Tibial nerve (tissue), 4 donors: ENCODE measurements around the gene TRIM24. TPM values are rescaled to one million over a fixed set of nuclear protein-coding genes. Genes with fewer than 3 reads are reported as not detected.

ENCODE experiments used
- DNase-seq, 2 donors: peaks; one replicate each; pipeline ENCODE4 v3.0.0-alpha.2; 2019; ENCODE audit warnings: low spot score in 2 of 2
- H3K27ac ChIP-seq, 4 donors: fragments of 200-600 bp; sonication (generic) in 3 of 4; one replicate each; pipeline ENCODE4 v1.5.1; 2017 to 2019; ENCODE audit warnings: mild to moderate bottlenecking in 1 of 4
- H3K27me3 ChIP-seq, 2 donors: fragments of 200-600 bp; sonication (generic) in 1 of 2; one replicate each; pipeline versions ENCODE4 v1.5.1 to v1.6.0; 2017 to 2019
- H3K36me3 ChIP-seq, 3 donors: fragments of 200-600 bp; sonication (generic); one replicate each; pipeline ENCODE4 v1.5.1; 2018 to 2019
- H3K4me1 ChIP-seq, 4 donors: fragments of 200-600 bp; sonication (generic) in 3 of 4; one replicate each; pipeline ENCODE4 v1.5.1; 2017 to 2019
- H3K4me3 ChIP-seq, 4 donors: fragments of 200-600 bp; sonication (generic) in 3 of 4; one replicate each; pipeline ENCODE4 v1.5.1; 2017 to 2019; ENCODE audit warnings: mild to moderate bottlenecking in 1 of 4, moderate library complexity in 1 of 4
- H3K9me3 ChIP-seq, 4 donors: fragments of 200-600 bp; sonication (generic) in 3 of 4; one replicate each; pipeline ENCODE4 v1.5.1; 2017 to 2019
- CTCF ChIP-seq, 5 experiments: fragments of 200-600 bp in 3 of 5; fragments of 450-650 bp in 2 of 5; sonication (generic) in 3 of 5; IDR thresholded peaks; one replicate each; pipeline ENCODE4 v1.5.1; 2016 to 2019; ENCODE audit warnings: antibody characterized with exemption in 5 of 5, mild to moderate bottlenecking in 3 of 5, moderate library complexity in 2 of 5
- EP300 ChIP-seq, 2 donors: sonication (generic); formaldehyde crosslinking; IDR thresholded peaks; one replicate each; pipeline ENCODE4 v1.6.1; 2017; ENCODE audit warnings: antibody characterized with exemption in 2 of 2, mild to moderate bottlenecking in 1 of 2
- POLR2A ChIP-seq, 2 donors: fragments of 450-650 bp; IDR thresholded peaks; one replicate each; pipeline ENCODE4 v1.6.1; 2017; ENCODE audit warnings: antibody characterized with exemption in 2 of 2, mild to moderate bottlenecking in 2 of 2, moderate library complexity in 2 of 2
- WGBS, 2 donors: methylation state at CpG; one replicate each; pipeline ENCODE4 v1.1.5; 2018; 5-methylcytosine and 5-hydroxymethylcytosine counted together
- total RNA-seq, 4 donors: library from RNA; depleted of rRNA; stranded (reverse); fragments of >200 nt; gene quantifications; one replicate each; pipeline ENCODE4 v1.1.0, GENCODE V29; 2016

Gene TRIM24
- total RNA-seq, 4 donors from 2014 or later, result 15.9 to 20.5 (median 17.7) TPM

- TF ChIP-seq POLR2A (IDR thresholded peaks at IDR 0.05) (no peak), EP300 (IDR thresholded peaks at IDR 0.05) (no peak), CTCF (IDR thresholded peaks at IDR 0.05) (no peak)
- Histone ChIP-seq H3K27me3 (no peaks in the 10 kb centered on the region), H3K4me1 (no peaks in the 10 kb centered on the region), H3K36me3 (no peaks in the 10 kb centered on the region), H3K4me3 (no peak overlapping the region), H3K27ac (no peak overlapping the region), H3K9me3 (no peaks in the 10 kb centered on the region)
- no peak for DNase-seq
- 93 to 95% methylated on average over 6 of the region's 6 CpGs for WGBS, 2 donors
Observed at GRCh38 chr7:138616085-138616484, 156.0 kb downstream of the TRIM24 start.

DNA sequence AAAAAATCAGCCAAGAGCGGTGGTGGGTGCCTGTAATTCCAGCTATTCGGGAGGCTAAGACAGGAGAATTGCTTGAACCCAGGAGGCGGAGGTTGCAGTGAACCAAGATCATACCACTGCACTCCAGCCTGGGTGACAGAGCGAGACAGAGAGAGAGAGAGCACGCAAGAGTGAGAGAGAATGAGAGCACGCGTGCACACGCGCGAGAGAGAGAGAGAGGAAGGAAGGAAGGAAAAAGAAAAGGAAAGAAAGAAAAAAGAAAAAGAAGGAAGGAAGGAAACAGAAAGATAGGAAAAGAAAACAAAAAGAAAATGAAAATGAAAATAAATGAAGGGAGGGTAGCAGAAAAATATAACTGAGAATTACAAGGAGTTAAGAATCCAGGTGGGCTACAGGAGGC, 158.4 kb downstream of the TRIM24 start:
- H3K27me3 ChIP-seq, result no peaks in the 10 kb centered on the region
- no peak for TF ChIP-seq POLR2A (IDR thresholded peaks at IDR 0.05)
- TF ChIP-seq EP300 (IDR thresholded peaks at IDR 0.05), result no peak
- TF ChIP-seq CTCF (IDR thresholded peaks at IDR 0.05), result no peak
- H3K4me3 ChIP-seq, result no peak overlapping the region
- H3K4me1 ChIP-seq, result no peaks in the 10 kb centered on the region
- 92 to 95% methylated on average over 10 of the region's 10 CpGs for WGBS, 2 donors
- H3K9me3 ChIP-seq, result no peaks in the 10 kb centered on the region
- H3K36me3 ChIP-seq, result no peaks in the 10 kb centered on the region
- DNase-seq, result no peak
- no peak overlapping the region for H3K27ac ChIP-seq

GRCh38 chr7:138618933-138619332, 158.9 kb downstream of the TRIM24 start:
- Histone ChIP-seq H3K27me3 (no peaks in the 10 kb centered on the region), H3K36me3 (no peaks in the 10 kb centered on the region), H3K9me3 (no peaks in the 10 kb centered on the region), H3K4me1 (no peaks in the 10 kb centered on the region), H3K27ac (no peak overlapping the region), H3K4me3 (no peak overlapping the region)
- DNase-seq, result no peak
- no peak for TF ChIP-seq POLR2A (IDR thresholded peaks at IDR 0.05)
- TF ChIP-seq CTCF (IDR thresholded peaks at IDR 0.05), result no peak
- TF ChIP-seq EP300 (IDR thresholded peaks at IDR 0.05), result no peak

DNA sequence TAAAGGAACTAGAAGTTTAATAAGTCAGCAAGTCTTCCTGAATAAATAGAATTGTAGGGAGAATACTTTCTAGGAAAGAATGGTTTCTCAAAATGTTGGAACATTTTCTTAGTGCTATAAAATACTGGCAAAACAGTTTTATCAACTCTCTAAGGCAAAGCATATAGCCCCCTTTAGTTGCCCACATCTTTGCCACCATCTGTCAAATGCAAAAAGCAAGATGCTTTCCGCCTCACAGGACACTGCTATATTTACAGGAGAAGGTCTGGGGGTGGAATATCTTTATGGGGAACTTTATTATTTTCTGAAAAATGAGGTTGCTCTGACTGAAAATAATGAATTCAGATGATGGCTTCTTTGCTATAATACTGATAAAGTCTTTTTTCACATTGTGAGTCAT, 162.8 kb downstream of the TRIM24 start:
- WGBS, 2 donors, result 90 to 94% methylated on average over 1 of the region's 1 CpG
- Histone ChIP-seq H3K27ac (no peak overlapping the region), H3K9me3 (no peaks in the 10 kb centered on the region), H3K4me1 (no peaks in the 10 kb centered on the region), H3K36me3 (no peaks in the 10 kb centered on the region), H3K4me3 (no peak overlapping the region), H3K27me3 (no peaks in the 10 kb centered on the region)
- DNase-seq, result no peak
- TF ChIP-seq POLR2A (IDR thresholded peaks at IDR 0.05) (no peak), CTCF (IDR thresholded peaks at IDR 0.05) (no peak), EP300 (IDR thresholded peaks at IDR 0.05) (no peak)

- no peaks in the 10 kb centered on the region for H3K9me3 ChIP-seq
- 7 to 8% methylated on average over 3 of the region's 3 CpGs for WGBS, 2 donors
- DNase-seq, result no peak
- H3K36me3 ChIP-seq, result no peaks in the 10 kb centered on the region
- H3K27ac ChIP-seq, result no peak overlapping the region
- no peaks in the 10 kb centered on the region for H3K27me3 ChIP-seq
- H3K4me3 ChIP-seq, result no peak overlapping the region
- no peaks in the 10 kb centered on the region for H3K4me1 ChIP-seq
- TF ChIP-seq CTCF (IDR thresholded peaks at IDR 0.05) (no peak), EP300 (IDR thresholded peaks at IDR 0.05) (no peak), POLR2A (IDR thresholded peaks at IDR 0.05) (no peak)
Observed at GRCh38 chr7:138625084-138625848, 165.2 kb downstream of the TRIM24 start.
